HG03108 (cell line): ENCODE measurements around the gene CREB5.
"Not testable (repeated sequence)": the region's sequence is repeated elsewhere in the genome, so short reads cannot be mapped to it uniquely, and the experiment has no call there.

Experiments
- ATAC-seq: cut with Tn5 transposase; IDR thresholded peaks from one replicate; pipeline ENCODE4 v1.9.1; 2021; ENCODE audit warnings: moderate library complexity; ENCODE audit not compliant: unreplicated experiment

CREB5 gene

DNA sequence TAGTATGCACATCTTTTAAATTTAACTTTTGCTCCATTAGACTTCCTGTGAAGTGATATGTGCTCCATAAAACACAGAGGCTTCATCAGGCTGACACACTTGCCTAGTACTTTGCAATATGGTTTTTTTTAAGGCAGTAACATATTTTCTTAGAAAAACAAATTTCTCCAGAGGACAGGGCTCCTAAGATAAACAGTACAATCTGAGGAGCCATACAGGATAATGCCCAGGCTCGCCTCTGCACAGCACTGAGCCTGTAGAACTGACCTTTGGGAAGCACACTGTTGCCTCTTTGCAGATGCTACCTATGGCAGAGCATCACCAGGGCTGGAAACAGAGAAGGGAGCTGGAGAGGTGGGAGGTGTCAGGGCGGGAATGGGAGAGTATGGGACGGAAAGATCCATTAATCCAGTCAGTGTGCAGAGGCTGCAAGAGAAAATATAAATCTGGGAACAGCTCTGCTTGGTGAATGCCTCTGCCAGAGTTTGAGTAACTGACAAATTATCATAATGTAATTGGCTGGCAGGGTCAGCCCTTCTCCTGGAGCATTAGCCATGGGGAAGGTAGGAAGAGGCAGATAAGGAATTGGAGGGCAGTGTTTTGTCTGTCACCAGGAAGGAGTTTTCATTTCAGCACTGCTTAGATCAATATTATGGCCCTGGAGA is 132.3 kb downstream of the CREB5 start:
- no peak for ATAC-seq

- no peak for ATAC-seq
Measured at GRCh38 chr7:28546067-28546466, 133.7 kb downstream of the CREB5 start.

- no peak for ATAC-seq
Measured at GRCh38 chr7:28547115-28547514, 134.8 kb downstream of the CREB5 start.

DNA sequence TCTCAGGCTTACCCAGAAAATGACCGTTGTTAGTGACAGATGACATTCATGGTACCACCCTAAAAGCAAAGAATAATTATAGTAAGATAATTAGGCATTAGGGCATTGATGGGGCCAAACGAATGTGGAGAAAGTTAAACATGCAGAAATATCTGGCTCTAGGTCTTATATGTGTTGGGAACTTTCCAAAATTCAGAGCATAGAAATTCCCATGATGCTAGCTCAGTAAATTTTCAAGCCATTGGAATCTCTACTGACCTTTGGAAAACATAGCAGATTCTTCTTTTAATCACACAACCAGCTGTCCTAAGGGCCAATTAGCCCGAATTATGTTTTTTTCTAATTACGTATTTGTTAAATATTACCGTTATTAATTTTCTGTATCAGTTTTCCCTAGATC is 136.1 kb downstream of the CREB5 start:
- no peak for ATAC-seq

GRCh38 chr7:28549998-28550397 is 137.7 kb downstream of the CREB5 start:
- no peak for ATAC-seq

DNA sequence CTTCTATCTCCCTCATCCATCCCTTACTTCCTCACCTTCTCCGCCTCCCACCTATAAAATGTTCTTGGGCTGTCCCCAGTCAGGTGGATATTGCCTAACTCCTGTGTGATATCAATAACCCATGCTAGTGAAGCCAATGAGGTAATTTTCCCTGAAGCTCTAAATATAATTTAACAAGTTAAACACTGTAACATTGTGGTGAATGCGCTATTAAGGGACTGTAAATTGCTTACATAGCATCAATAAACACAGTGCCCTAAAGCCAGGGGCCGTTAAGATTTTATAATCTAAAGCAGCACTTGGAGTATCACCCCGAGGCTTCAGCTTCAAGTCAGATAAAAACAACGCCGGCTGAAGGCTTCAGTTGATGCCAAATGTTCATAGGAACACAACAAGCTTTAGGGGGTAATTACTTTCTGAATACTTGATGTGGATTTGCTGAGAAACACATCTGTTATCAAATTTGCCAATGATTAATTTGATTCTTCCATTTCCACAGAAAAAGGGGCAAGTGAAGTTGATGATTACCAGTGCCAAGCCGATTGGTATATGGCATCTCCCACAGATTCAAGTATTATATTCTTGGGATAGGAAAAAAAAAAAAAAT is 138.4 kb downstream of the CREB5 start:
- ATAC-seq, result no peak

GRCh38 chr7:28551331-28551730 is 139.0 kb downstream of the CREB5 start:
- ATAC-seq, result no peak

DNA sequence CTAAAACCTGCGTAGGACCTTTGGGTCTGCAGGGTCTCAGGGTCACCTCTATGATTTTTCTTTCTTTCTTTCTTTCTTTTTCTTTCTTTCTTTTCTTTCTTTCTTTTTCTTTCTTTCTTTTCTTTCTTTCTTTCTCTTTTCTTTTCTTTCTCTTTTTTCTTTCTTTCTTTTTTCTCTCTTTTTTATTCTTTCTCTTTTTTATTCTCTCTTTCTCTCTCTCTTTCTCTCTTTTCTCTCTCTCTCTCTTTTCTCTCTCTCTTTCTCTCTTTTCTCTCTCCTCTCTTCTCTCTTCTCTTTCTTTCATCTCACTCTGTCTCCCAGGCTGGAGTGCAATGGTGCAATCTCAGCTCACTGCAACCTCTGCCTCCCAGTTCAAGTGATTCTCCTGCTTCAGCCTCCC is 139.4 kb downstream of the CREB5 start:
- not testable (repeated sequence) for ATAC-seq

GRCh38 chr7:28554802-28555471 is 142.6 kb downstream of the CREB5 start:
- no peak for ATAC-seq

DNA sequence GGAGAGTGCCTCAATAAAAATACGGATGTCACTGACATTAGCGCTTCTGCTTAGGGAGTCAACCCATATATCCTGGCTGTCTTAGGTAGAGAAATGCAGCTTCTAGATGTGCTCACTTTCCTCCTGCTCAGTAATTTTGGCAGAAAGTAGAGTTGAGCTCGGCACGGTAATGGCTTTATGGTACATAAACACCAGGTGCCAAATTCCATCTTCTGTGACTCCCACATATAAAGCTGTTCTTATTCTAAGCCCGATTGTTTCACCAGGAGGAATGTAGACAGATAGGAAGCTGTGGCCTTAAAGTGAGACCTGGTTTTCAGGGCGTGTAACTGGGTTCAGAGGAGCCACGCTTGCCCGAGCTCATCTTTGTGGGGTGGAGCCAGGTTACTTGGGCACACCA is 143.7 kb downstream of the CREB5 start:
- ATAC-seq, result no peak

- no peak for ATAC-seq
Measured at GRCh38 chr7:28556671-28557070, 144.4 kb downstream of the CREB5 start.

DNA sequence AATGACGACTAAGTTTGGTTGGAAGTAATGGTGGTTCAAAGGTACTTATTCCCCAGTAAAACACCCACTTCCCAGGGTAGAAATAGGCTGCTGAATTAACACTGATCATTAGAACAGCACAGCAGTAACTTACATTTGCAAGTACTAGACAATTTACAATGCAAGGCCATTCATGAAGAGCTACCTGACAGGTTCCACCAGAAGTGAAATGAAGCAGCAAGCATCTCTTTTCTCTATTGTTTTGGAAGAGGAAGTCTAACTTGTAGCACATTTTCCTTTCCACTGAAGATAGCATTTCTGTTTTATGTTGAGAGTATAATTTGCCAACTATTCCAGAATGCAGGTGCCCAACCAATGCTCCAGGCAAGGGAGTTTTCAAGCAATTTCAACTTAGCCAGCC is 145.9 kb downstream of the CREB5 start:
- ATAC-seq, result no peak

GRCh38 chr7:28560767-28561166 is 148.4 kb downstream of the CREB5 start:
- ATAC-seq, result no peak

DNA sequence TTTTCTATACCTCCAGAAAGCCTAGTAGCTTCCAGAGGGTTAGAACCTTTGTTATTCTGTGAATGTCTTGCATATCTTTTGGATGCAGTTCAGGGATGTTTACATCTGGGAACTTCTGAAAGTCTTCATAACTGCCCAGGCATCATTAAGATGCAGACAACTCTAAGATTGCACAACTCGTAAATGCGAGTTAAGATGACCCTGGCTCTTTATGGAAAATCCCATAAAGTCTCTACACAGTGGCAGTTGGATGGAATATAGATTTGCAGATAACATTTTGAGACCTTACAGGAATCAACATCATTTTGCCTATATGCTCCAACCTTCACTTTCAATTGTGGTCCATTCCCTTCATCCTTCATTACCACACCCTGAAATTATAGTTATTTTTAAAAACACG is 151.7 kb downstream of the CREB5 start:
- ATAC-seq, result no peak

- no peak for ATAC-seq
Measured at GRCh38 chr7:28564755-28565374, 152.5 kb downstream of the CREB5 start.

GRCh38 chr7:28565980-28566379 is 153.7 kb downstream of the CREB5 start:
- ATAC-seq, result no peak

- peak; percentile 79 for ATAC-seq
Measured at GRCh38 chr7:28570113-28570969, 158.0 kb downstream of the CREB5 start.

DNA sequence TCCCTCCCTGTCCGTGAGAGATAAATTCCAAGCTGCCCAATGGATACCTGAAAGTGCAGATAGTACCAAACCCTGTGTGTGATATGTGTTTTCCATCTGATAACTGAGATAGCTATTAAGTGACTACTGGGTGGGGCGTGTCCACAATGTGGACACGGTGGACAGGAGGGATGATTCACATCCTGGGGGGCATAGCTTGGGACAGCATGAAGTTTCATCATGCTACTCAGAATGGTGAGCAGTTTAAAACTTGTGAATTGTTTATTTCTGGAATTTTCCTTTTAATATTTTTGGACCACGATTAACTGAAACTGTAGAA is 158.6 kb downstream of the CREB5 start:
- no peak for ATAC-seq

- no peak for ATAC-seq
Measured at GRCh38 chr7:28571405-28571804, 159.1 kb downstream of the CREB5 start.

- no peak for ATAC-seq
Measured at GRCh38 chr7:28572321-28573058, 160.2 kb downstream of the CREB5 start.
